SK-N-SH (cell line): ENCODE measurements around the gene PRDM5. TPM values are rescaled to one million over a fixed set of nuclear protein-coding genes. Genes with fewer than 3 reads are reported as not detected.

ENCODE experiments used
- CTCF ChIA-PET: fragments of 300-600, 350-600 bp; formaldehyde crosslinking; extraction: SDS; loops from one replicate; lab custom pipeline; 2021; lab: Yijun Ruan, JAX
- POLR2A ChIA-PET: fragments of 350-600 bp; sonication (Branson Sonifier 250); formaldehyde crosslinking; extraction: SDS; loops from one replicate; lab custom pipeline; 2020; ENCODE audit warnings: antibody characterized with exemption, inconsistent platforms; lab: Yijun Ruan, JAX
- DNase-seq: peaks from one replicate; pipeline ENCODE4 v3.0.0; 2012
- H2AFZ ChIP-seq: fragments of 200-600 bp; sonication (generic); 2 replicates; pipeline ENCODE4 v1.8.1; 2016; ENCODE audit warnings: antibody characterized with exemption, mild to moderate bottlenecking, low read depth
- H3F3A ChIP-seq: fragments of 200-600 bp; sonication (generic); replicated peaks from 2 replicates; pipeline ENCODE3; 2016; ENCODE audit warnings: antibody characterized with exemption, mild to moderate bottlenecking; ENCODE audit not compliant: insufficient read depth
- H3K27ac ChIP-seq, 2 experiments: fragments of 200-500 bp in 1 of 2; fragments of 200-600 bp in 1 of 2; sonication (Bioruptor generic) in 1 of 2; sonication (generic), shearing (Covaris generic) in 1 of 2; 2 replicates each; pipeline versions ENCODE4 v1.5.1 to v1.6.1; 2014 to 2016; ENCODE audit warnings: low read depth in 2 of 2, inconsistent platforms in 1 of 2, low read length in 1 of 2, mild to moderate bottlenecking in 1 of 2, mixed read lengths in 1 of 2
- H3K27me3 ChIP-seq: fragments of 200-600 bp; sonication (generic), shearing (Covaris generic); 2 replicates; pipeline ENCODE4 v1.6.1; 2016; ENCODE audit warnings: mixed run types; ENCODE audit not compliant: insufficient read depth
- H3K36me3 ChIP-seq, 2 experiments: fragments of 200-500 bp in 1 of 2; fragments of 200-600 bp in 1 of 2; sonication (Bioruptor generic) in 1 of 2; sonication (generic) in 1 of 2; replicated peaks in 1 of 2; 2 replicates each; pipeline versions ENCODE3 to v1.5.1; 2014 to 2016; ENCODE audit warnings: low read length in 1 of 2, mild to moderate bottlenecking in 1 of 2; ENCODE audit not compliant: insufficient read depth in 2 of 2, control insufficient read depth in 1 of 2
- H3K4me1 ChIP-seq, 2 experiments: fragments of 200-500 bp in 1 of 2; fragments of 200-600 bp in 1 of 2; sonication (Bioruptor generic) in 1 of 2; sonication (generic), shearing (Covaris generic) in 1 of 2; 2 replicates each; pipeline versions ENCODE4 v1.5.1 to v1.6.1; 2014 to 2016; ENCODE audit warnings: low read depth in 1 of 2, low read length in 1 of 2, mixed run types in 1 of 2; ENCODE audit not compliant: insufficient read depth in 2 of 2, control insufficient read depth in 1 of 2
- H3K4me2 ChIP-seq: fragments of 200-600 bp; sonication (generic), shearing (Covaris generic); 2 replicates; pipeline ENCODE4 v1.6.1; 2017; ENCODE audit warnings: mixed run types
- H3K4me3 ChIP-seq, 2 experiments: fragments of 200-500 bp in 1 of 2; fragments of 200-600 bp in 1 of 2; sonication (Bioruptor generic) in 1 of 2; sonication (generic), shearing (Covaris generic) in 1 of 2; 2 replicates each; pipeline versions ENCODE4 v1.5.1 to v1.8.1; 2014 to 2016; ENCODE audit warnings: low read depth in 2 of 2, inconsistent platforms in 1 of 2, low read length in 1 of 2, mild to moderate bottlenecking in 1 of 2, mixed read lengths in 1 of 2, moderate library complexity in 1 of 2
- H3K79me2 ChIP-seq: fragments of 200-600 bp; sonication (generic); 2 replicates; pipeline ENCODE4 v1.8.1; 2017; ENCODE audit warnings: mild to moderate bottlenecking; ENCODE audit not compliant: insufficient read depth
- H3K9ac ChIP-seq: fragments of 200-600 bp; sonication (generic); 2 replicates; pipeline ENCODE4 v1.6.1; 2017; ENCODE audit warnings: mixed run types
- H3K9me2 ChIP-seq: fragments of 200-600 bp; sonication (generic); 2 replicates; pipeline ENCODE4 v1.6.1; 2017; ENCODE audit warnings: mixed run types
- H3K9me3 ChIP-seq: fragments of 200-600 bp; sonication (generic); 2 replicates; pipeline ENCODE4 v1.6.1; 2017; ENCODE audit warnings: mixed run types, mild to moderate bottlenecking, moderate library complexity
- H4K20me1 ChIP-seq: fragments of 200-600 bp; sonication (generic); 2 replicates; pipeline ENCODE4 v1.6.1; 2017; ENCODE audit warnings: mild to moderate bottlenecking, mixed run types; ENCODE audit not compliant: insufficient read depth
- EP300 ChIP-seq, 2 experiments: IDR thresholded peaks; 2 replicates each; pipeline versions ENCODE4 v1.4.0 to v1.6.1; 2012; ENCODE audit warnings: borderline replicate concordance in 1 of 2, low read depth in 1 of 2, low read length in 1 of 2
- FOSL2 ChIP-seq: IDR thresholded peaks from 2 replicates; pipeline ENCODE4 v1.4.0; 2012; ENCODE audit warnings: low read depth, mild to moderate bottlenecking, moderate library complexity, borderline replicate concordance
- GABPA ChIP-seq: IDR thresholded peaks from 2 replicates; pipeline ENCODE4 v1.4.0; 2012; ENCODE audit warnings: low read depth, mild to moderate bottlenecking
- MEF2A ChIP-seq: IDR thresholded peaks from 2 replicates; pipeline ENCODE4 v1.4.0; 2012; ENCODE audit warnings: low read depth, borderline replicate concordance
- MXI1 ChIP-seq: IDR thresholded peaks from 2 replicates; pipeline ENCODE4 v1.6.1; 2012; ENCODE audit warnings: mild to moderate bottlenecking, low read depth, low read length, improper control_type of control experiment
- NFIC ChIP-seq: IDR thresholded peaks from 2 replicates; pipeline ENCODE4 v1.4.0; 2012; ENCODE audit warnings: borderline replicate concordance
- NRF1 ChIP-seq: IDR thresholded peaks from 2 replicates; pipeline ENCODE4 v1.6.1; 2012; ENCODE audit warnings: low read depth, mild to moderate bottlenecking, low read length
- POLR2AphosphoS5 ChIP-seq: IDR thresholded peaks from 2 replicates; pipeline ENCODE4 v1.6.1; 2012; ENCODE audit warnings: low read depth, low read length
- RCOR1 ChIP-seq: fragments of 150-350 bp; IDR thresholded peaks from 2 replicates; pipeline ENCODE4 v1.6.1; 2017; ENCODE audit warnings: antibody characterized with exemption, low read length
- RFX5 ChIP-seq: IDR thresholded peaks from 2 replicates; pipeline ENCODE4 v1.6.1; 2012; ENCODE audit warnings: mild to moderate bottlenecking, improper control_type of control experiment, low read length
- RXRA ChIP-seq: IDR thresholded peaks from 2 replicates; pipeline ENCODE4 v1.4.0; 2012; ENCODE audit warnings: low read depth, mild to moderate bottlenecking, borderline replicate concordance
- SMC3 ChIP-seq: IDR thresholded peaks from 2 replicates; pipeline ENCODE4 v1.6.1; 2012; ENCODE audit warnings: low read depth, low read length, improper control_type of control experiment
- TAF1 ChIP-seq: IDR thresholded peaks from 2 replicates; pipeline ENCODE4 v1.6.1; 2012; ENCODE audit warnings: low read depth, mild to moderate bottlenecking, low read length, moderate library complexity, borderline replicate concordance
- TCF12 ChIP-seq: IDR thresholded peaks from 2 replicates; pipeline ENCODE4 v1.4.0; 2012
- TEAD4 ChIP-seq: IDR thresholded peaks from 2 replicates; pipeline ENCODE4 v1.4.0; 2012; ENCODE audit warnings: mild to moderate bottlenecking, borderline replicate concordance; ENCODE audit not compliant: insufficient read depth
- YY1 ChIP-seq: IDR thresholded peaks from 2 replicates; pipeline ENCODE4 v1.4.0; 2012; ENCODE audit warnings: low read depth, mild to moderate bottlenecking
- WGBS: methylation state at CpG from one replicate; pipeline ENCODE4 v1.1.6; 2017; ENCODE audit warnings: low lambda C conversion rate; 5-methylcytosine and 5-hydroxymethylcytosine counted together
- polyA plus RNA-seq, 3 experiments: library from polyadenylated mRNA; depleted of rRNA; stranded (reverse); fragments of >200 nt; gene quantifications; 2 replicates each; pipeline ENCODE4 v1.2.3, GENCODE V29; 2012
- TF ChIP-seq, protein P1 (sequence below): fragments of 200-600 bp; sonication (generic); IDR thresholded peaks from 2 replicates; pipeline ENCODE4 v1.6.1; 2017; ENCODE audit warnings: antibody characterized with exemption, mild to moderate bottlenecking, moderate library complexity
- TF ChIP-seq, protein P2 (sequence below): IDR thresholded peaks from 2 replicates; pipeline ENCODE4; 2012
- TF ChIP-seq, protein P3 (sequence below): IDR thresholded peaks from 2 replicates; pipeline ENCODE4 v1.4.0; 2012; ENCODE audit warnings: low read depth

PRDM5 gene
- polyA plus RNA-seq, 1 of the 3 experiments (the other 2 are of a cell fraction) = 3.8 TPM

DNA sequence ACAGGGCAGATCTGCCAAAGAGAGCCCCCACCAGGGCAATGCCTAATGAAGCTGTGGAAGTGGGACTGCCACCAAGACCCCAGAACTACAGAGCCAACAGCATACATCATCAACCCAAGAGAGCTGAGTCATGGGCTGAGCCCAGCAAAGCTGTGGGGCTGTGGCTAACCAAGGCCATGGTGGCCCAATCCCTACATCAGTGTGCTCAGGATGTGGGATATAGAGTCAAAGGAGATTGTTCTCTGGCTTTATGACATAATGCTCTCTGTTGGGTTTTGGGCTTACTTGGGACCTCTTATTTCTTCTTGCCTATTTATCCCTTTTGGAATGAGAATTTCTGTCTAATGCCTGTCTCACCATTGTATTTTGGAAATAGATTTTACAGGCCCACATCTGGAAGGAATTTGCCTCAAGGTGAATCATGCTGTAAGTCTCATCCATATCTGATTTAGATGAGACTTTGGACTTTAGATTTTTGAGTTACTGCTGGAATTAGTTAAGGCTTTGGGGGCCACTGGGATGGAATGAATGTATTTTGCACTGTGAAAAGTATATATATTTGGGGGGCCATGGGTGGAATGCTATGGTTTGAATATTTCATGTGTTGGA is 5.4 kb upstream of the PRDM5 start:
- ChIA-PET CTCF (no interaction called here), POLR2A (no interaction called here)
- peaks cover 11% of the 10 kb centered on the region for H3F3A ChIP-seq
- H3K9me3 ChIP-seq = no peaks in the 10 kb centered on the region
- H3K4me1 ChIP-seq = peaks cover 0 to 2% of the 10 kb centered on the region in 2 experiments; a peak in 2 of 4 replicates
- H3K36me3 ChIP-seq = no peaks in the 10 kb centered on the region
- no peak overlapping the region for H3K4me3 ChIP-seq
- H3K27ac ChIP-seq = no peak overlapping the region
- H3K9me2 ChIP-seq = no peaks in the 10 kb centered on the region
- H3K4me2 ChIP-seq = no peak overlapping the region
- H4K20me1 ChIP-seq = no peaks in the 10 kb centered on the region
- H3K27me3 ChIP-seq = no peaks in the 10 kb centered on the region
- no peak for DNase-seq
- TF ChIP-seq, protein P1, sequence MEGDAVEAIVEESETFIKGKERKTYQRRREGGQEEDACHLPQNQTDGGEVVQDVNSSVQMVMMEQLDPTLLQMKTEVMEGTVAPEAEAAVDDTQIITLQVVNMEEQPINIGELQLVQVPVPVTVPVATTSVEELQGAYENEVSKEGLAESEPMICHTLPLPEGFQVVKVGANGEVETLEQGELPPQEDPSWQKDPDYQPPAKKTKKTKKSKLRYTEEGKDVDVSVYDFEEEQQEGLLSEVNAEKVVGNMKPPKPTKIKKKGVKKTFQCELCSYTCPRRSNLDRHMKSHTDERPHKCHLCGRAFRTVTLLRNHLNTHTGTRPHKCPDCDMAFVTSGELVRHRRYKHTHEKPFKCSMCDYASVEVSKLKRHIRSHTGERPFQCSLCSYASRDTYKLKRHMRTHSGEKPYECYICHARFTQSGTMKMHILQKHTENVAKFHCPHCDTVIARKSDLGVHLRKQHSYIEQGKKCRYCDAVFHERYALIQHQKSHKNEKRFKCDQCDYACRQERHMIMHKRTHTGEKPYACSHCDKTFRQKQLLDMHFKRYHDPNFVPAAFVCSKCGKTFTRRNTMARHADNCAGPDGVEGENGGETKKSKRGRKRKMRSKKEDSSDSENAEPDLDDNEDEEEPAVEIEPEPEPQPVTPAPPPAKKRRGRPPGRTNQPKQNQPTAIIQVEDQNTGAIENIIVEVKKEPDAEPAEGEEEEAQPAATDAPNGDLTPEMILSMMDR = no peak
- TF ChIP-seq, protein P2, sequence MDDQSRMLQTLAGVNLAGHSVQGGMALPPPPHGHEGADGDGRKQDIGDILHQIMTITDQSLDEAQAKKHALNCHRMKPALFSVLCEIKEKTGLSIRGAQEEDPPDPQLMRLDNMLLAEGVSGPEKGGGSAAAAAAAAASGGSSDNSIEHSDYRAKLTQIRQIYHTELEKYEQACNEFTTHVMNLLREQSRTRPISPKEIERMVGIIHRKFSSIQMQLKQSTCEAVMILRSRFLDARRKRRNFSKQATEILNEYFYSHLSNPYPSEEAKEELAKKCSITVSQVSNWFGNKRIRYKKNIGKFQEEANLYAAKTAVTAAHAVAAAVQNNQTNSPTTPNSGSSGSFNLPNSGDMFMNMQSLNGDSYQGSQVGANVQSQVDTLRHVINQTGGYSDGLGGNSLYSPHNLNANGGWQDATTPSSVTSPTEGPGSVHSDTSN = no peak
- TF ChIP-seq MEF2A (no peak), NRF1 (no peak), TCF12 (peak; percentile 51; the same call in 1 of the 2 replicates), EP300 (IDR thresholded peaks at IDR 0.05; ENCODE audit: borderline replicate concordance in 1 of 2, low read depth in 1 of 2, low read length in 1 of 2) (no peak), RCOR1 (no peak)
- H3K9ac ChIP-seq = no peak overlapping the region
- no peak overlapping the region for H2AFZ ChIP-seq
- H3K79me2 ChIP-seq = no peaks in the 10 kb centered on the region

DNA sequence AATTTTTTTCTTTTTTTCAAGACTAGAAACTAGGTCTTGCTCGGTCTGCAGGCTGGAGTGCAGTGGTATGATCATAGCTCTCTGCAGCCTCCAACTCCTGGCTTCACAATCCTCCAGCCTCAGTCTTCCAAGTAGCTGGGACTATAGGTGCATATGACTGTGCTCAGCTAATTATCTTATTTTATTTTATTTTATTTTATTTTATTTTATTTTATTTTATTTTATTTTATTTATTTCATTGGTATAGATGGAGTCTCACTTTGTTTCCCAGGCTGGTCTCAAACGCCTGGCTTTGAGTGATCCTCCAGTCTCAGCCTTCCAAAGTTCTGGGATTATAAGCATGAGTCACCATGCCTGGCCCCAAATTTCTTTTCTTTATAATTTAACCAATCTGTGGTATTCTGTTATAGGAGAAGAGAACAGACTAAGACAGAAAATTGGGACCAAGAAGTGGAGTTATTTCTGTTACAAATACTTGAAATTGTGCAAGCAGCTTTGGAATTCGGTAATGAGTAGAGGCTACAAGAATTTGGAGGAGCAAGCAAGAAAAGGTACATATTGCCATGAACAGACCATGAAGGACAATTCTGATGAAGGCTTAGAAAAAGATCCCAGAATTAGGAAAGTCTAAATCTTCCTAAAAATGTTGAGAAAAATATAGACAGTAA is 4.0 kb upstream of the PRDM5 start:
- H3K4me1 ChIP-seq = peaks cover 0 to 3% of the 10 kb centered on the region in 2 experiments; a peak in 2 of 4 replicates
- CTCF ChIA-PET = no interaction called here
- H3K27ac ChIP-seq = no peak overlapping the region
- H3K4me2 ChIP-seq = no peak overlapping the region
- no peaks in the 10 kb centered on the region for H4K20me1 ChIP-seq
- H3K9me3 ChIP-seq = no peaks in the 10 kb centered on the region
- peaks cover 11% of the 10 kb centered on the region for H3F3A ChIP-seq
- DNase-seq = no peak
- H3K79me2 ChIP-seq = no peaks in the 10 kb centered on the region
- no peaks in the 10 kb centered on the region for H3K36me3 ChIP-seq
- no peaks in the 10 kb centered on the region for H3K9me2 ChIP-seq
- no peaks in the 10 kb centered on the region for H3K27me3 ChIP-seq
- 78% methylated on average over 3 of the region's 3 CpGs for WGBS
- no peak overlapping the region for H3K4me3 ChIP-seq
- no peak overlapping the region for H3K9ac ChIP-seq
- POLR2A ChIA-PET = no interaction called here
- no peak overlapping the region for H2AFZ ChIP-seq
- no peak for TF ChIP-seq RXRA
- TF ChIP-seq MEF2A = no peak
- TF ChIP-seq GABPA = no peak
- no peak for TF ChIP-seq RCOR1
- no peak for TF ChIP-seq SMC3
- no peak for TF ChIP-seq EP300 (IDR thresholded peaks at IDR 0.05; ENCODE audit: borderline replicate concordance in 1 of 2, low read depth in 1 of 2, low read length in 1 of 2)
- TF ChIP-seq, protein P1 = no peak
- TF ChIP-seq TCF12 = no peak
- TF ChIP-seq, protein P2 = no peak
- no peak for TF ChIP-seq MXI1
- no peak for TF ChIP-seq NRF1
- no peak for TF ChIP-seq FOSL2
- TF ChIP-seq, protein P3, sequence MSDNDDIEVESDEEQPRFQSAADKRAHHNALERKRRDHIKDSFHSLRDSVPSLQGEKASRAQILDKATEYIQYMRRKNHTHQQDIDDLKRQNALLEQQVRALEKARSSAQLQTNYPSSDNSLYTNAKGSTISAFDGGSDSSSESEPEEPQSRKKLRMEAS = no peak
- no peak for TF ChIP-seq TAF1
- no peak for TF ChIP-seq TEAD4
- no peak for TF ChIP-seq YY1
- no peak for TF ChIP-seq RFX5
- TF ChIP-seq NFIC = no peak
- TF ChIP-seq POLR2AphosphoS5 = no peak
